GM10266 (cell line): Measurements from ENCODE around the gene DMTF1.

ENCODE experiments used
- DNase-seq: peaks from one replicate; pipeline ENCODE4 v3.0.0; 2012; ENCODE audit errors: extremely low spot score
- CTCF ChIP-seq: IDR thresholded peaks from 2 replicates; pipeline ENCODE4 v1.5.1; 2012; ENCODE audit warnings: mild to moderate bottlenecking, low read depth; ENCODE audit not compliant: control insufficient read depth, insufficient read depth; ENCODE audit errors: missing control alignments

DMTF1 gene

GRCh38 chr7:87152112-87152896 is at the start of gene DMTF1:
DMTF1 (plus strand) TSS chr7:87152453; CDS start chr7:87164942, 12,489 bp downstream.
- peak; percentile 90 for DNase-seq
- no peak for TF ChIP-seq CTCF

GRCh38 chr7:87105401-87105800 is 46.9 kb upstream of the DMTF1 start:
- no peak for DNase-seq
- TF ChIP-seq CTCF, result no peak

- no peak for DNase-seq
- TF ChIP-seq CTCF, result no peak
Observed at GRCh38 chr7:87106974-87107612, 45.2 kb upstream of the DMTF1 start.

- TF ChIP-seq CTCF, result no peak
- no peak for DNase-seq
Observed at GRCh38 chr7:87107949-87108776, 44.1 kb upstream of the DMTF1 start.

- no peak for TF ChIP-seq CTCF
- DNase-seq, result no peak
Observed at GRCh38 chr7:87110778-87111177, 41.5 kb upstream of the DMTF1 start.

GRCh38 chr7:87111877-87112276 is 40.4 kb upstream of the DMTF1 start:
- no peak for DNase-seq
- no peak for TF ChIP-seq CTCF
